ENCODE results near the gene PRKAR2B.
"Not testable (repeated sequence)": the region's sequence is repeated elsewhere in the genome, so short reads cannot be mapped to it uniquely, and the experiment has no call there.

Gene PRKAR2B

GRCh38 chr7:107049480-107049879, 5.0 kb downstream of the PRKAR2B start:
- DNase-seq, result no peak

GRCh38 chr7:107049971-107050532, 5.5 kb downstream of the PRKAR2B start:
- no peak for DNase-seq

GRCh38 chr7:107051376-107051775, 6.9 kb downstream of the PRKAR2B start:
- no peak for DNase-seq

GRCh38 chr7:107054965-107055364, 10.5 kb downstream of the PRKAR2B start:
- DNase-seq, result not testable (repeated sequence)

GRCh38 chr7:107056058-107056457, 11.6 kb downstream of the PRKAR2B start:
- DNase-seq, result not testable (repeated sequence)

- no peak for DNase-seq
Observed at GRCh38 chr7:107056728-107057473, 12.4 kb downstream of the PRKAR2B start.

- no peak for DNase-seq
Observed at GRCh38 chr7:107057474-107057833, 12.9 kb downstream of the PRKAR2B start.

GRCh38 chr7:107059468-107059867, 15.0 kb downstream of the PRKAR2B start:
- DNase-seq, result no peak

- DNase-seq, result no peak
Observed at GRCh38 chr7:107063245-107064120, 19.0 kb downstream of the PRKAR2B start.

GRCh38 chr7:107064255-107064654, 19.8 kb downstream of the PRKAR2B start:
- DNase-seq, result no peak

GRCh38 chr7:107065929-107066247, 21.4 kb downstream of the PRKAR2B start:
- no peak for DNase-seq

GRCh38 chr7:107068156-107068555, 23.7 kb downstream of the PRKAR2B start:
- DNase-seq, result no peak

GRCh38 chr7:107069457-107069856, 25.0 kb downstream of the PRKAR2B start:
- DNase-seq, result no peak

- no peak for DNase-seq
Observed at GRCh38 chr7:107070710-107071109, 26.2 kb downstream of the PRKAR2B start.

- DNase-seq, result no peak
Observed at GRCh38 chr7:107071129-107071528, 26.6 kb downstream of the PRKAR2B start.

GRCh38 chr7:107072133-107072532, 27.6 kb downstream of the PRKAR2B start:
- DNase-seq, result no peak

- DNase-seq, result no peak
Observed at GRCh38 chr7:107075863-107076574, 31.5 kb downstream of the PRKAR2B start.

- no peak for DNase-seq
Observed at GRCh38 chr7:107076781-107077698, 32.5 kb downstream of the PRKAR2B start.

GRCh38 chr7:107077699-107078516, 33.4 kb downstream of the PRKAR2B start:
- DNase-seq, result no peak

- DNase-seq, result no peak
Observed at GRCh38 chr7:107078517-107078966, 34.0 kb downstream of the PRKAR2B start.

Measured in midbrain (tissue), 1 donor.